CD14-positive monocyte (primary cell): ENCODE results near the gene LETM1. TPM values are rescaled to one million over a fixed set of nuclear protein-coding genes. Genes with fewer than 3 reads are reported as not detected.

ENCODE experiments used
- DNase-seq, 3 donors: peaks; one replicate each; pipeline ENCODE4 v3.0.0-alpha.2; 2011 to 2022
- H2AFZ ChIP-seq: 2 replicates; pipeline ENCODE4 v1.6.0; 2012; ENCODE audit warnings: mild to moderate bottlenecking, low read depth, low read length, inconsistent platforms; ENCODE audit not compliant: insufficient read depth, poor library complexity, severe bottlenecking
- H3K27ac ChIP-seq, 2 donors: 1 replicate in 1 of 2; 2 replicates in 1 of 2; pipeline ENCODE4 v1.5.1; 2012 to 2013; ENCODE audit warnings: low read length in 2 of 2, control low read depth in 1 of 2, inconsistent platforms in 1 of 2, low read depth in 1 of 2, mild to moderate bottlenecking in 1 of 2
- H3K27me3 ChIP-seq, 2 donors: one replicate each; pipeline versions ENCODE4 v1.6.0 to v1.6.1; 2011 to 2013; ENCODE audit warnings: low read length in 2 of 2; ENCODE audit not compliant: control insufficient read depth in 2 of 2, insufficient read depth in 2 of 2
- H3K36me3 ChIP-seq, 2 donors: replicated peaks in 1 of 2; 1 replicate in 1 of 2; 2 replicates in 1 of 2; pipeline versions ENCODE4 v1.5.1 to v1.6.1; 2012 to 2013; ENCODE audit warnings: low read length in 2 of 2, control low read depth in 1 of 2, inconsistent platforms in 1 of 2, mild to moderate bottlenecking in 1 of 2; ENCODE audit not compliant: insufficient read depth in 2 of 2, control insufficient read depth in 1 of 2
- H3K4me1 ChIP-seq, 2 donors: 1 replicate in 1 of 2; 2 replicates in 1 of 2; pipeline versions ENCODE4 v1.5.1 to v1.6.1; 2012 to 2013; ENCODE audit warnings: low read length in 2 of 2, control low read depth in 1 of 2, inconsistent platforms in 1 of 2, mild to moderate bottlenecking in 1 of 2, moderate library complexity in 1 of 2; ENCODE audit not compliant: insufficient read depth in 2 of 2, control insufficient read depth in 1 of 2
- H3K4me2 ChIP-seq: replicated peaks from 2 replicates; pipeline ENCODE3; 2012; ENCODE audit warnings: low read length, moderate library complexity, mild to moderate bottlenecking; ENCODE audit not compliant: poor library complexity, severe bottlenecking; ENCODE audit errors: extremely low read depth
- H3K4me3 ChIP-seq, 3 experiments: fragments of 200-600 bp in 1 of 3; sonication (generic) in 1 of 3; replicated peaks in 1 of 3; 1 replicate in 2 of 3; 2 replicates in 1 of 3; pipeline ENCODE4 v1.5.1; 2011 to 2013; ENCODE audit warnings: low read length in 3 of 3, mild to moderate bottlenecking in 3 of 3, control low read depth in 2 of 3, low read depth in 2 of 3, inconsistent platforms in 1 of 3, moderate library complexity in 1 of 3
- H3K79me2 ChIP-seq: 2 replicates; pipeline ENCODE4 v1.6.0; 2012; ENCODE audit warnings: mild to moderate bottlenecking, control low read depth, inconsistent platforms, low read length, moderate library complexity; ENCODE audit not compliant: insufficient read depth
- H3K9ac ChIP-seq: 2 replicates; pipeline ENCODE4 v1.6.0; 2017; ENCODE audit warnings: low read length, mild to moderate bottlenecking; ENCODE audit not compliant: insufficient read depth, poor library complexity, severe bottlenecking
- H3K9me3 ChIP-seq, 2 donors: replicated peaks in 1 of 2; 1 replicate in 1 of 2; 2 replicates in 1 of 2; pipeline versions ENCODE4 v1.5.1 to v1.6.1; 2012 to 2013; ENCODE audit warnings: low read length in 2 of 2, control low read depth in 1 of 2; ENCODE audit not compliant: control insufficient read depth in 1 of 2, insufficient read depth in 1 of 2
- H4K20me1 ChIP-seq: 2 replicates; pipeline ENCODE4 v1.6.0; 2012; ENCODE audit warnings: mild to moderate bottlenecking, low read length, control low read depth, moderate library complexity; ENCODE audit not compliant: insufficient read depth
- H3K27ac Mint-ChIP-seq, 7 donors: one replicate each; pipeline ENCODE4 v1.8.0; 2020; ENCODE audit warnings: mild to moderate bottlenecking in 7 of 7, mixed read lengths in 7 of 7, moderate library complexity in 6 of 7, inconsistent platforms in 2 of 7
- H3K27me3 Mint-ChIP-seq, 3 donors: one replicate each; pipeline ENCODE4 v1.8.0; 2021 to 2022; ENCODE audit warnings: low read depth in 3 of 3, mild to moderate bottlenecking in 3 of 3, mixed read lengths in 3 of 3, moderate library complexity in 3 of 3, inconsistent platforms in 1 of 3
- H3K36me3 Mint-ChIP-seq, 2 donors: one replicate each; pipeline ENCODE4 v1.8.0; 2020; ENCODE audit warnings: mixed read lengths in 2 of 2, inconsistent platforms in 1 of 2, mild to moderate bottlenecking in 1 of 2
- H3K4me1 Mint-ChIP-seq: one replicate; pipeline ENCODE4 v1.8.0; 2020; ENCODE audit warnings: mild to moderate bottlenecking, mixed read lengths
- H3K4me3 Mint-ChIP-seq, 2 donors: one replicate each; pipeline ENCODE4 v1.8.0; 2020; ENCODE audit warnings: mild to moderate bottlenecking in 2 of 2, mixed read lengths in 2 of 2, moderate library complexity in 1 of 2
- H3K9me3 Mint-ChIP-seq, 7 donors: one replicate each; pipeline ENCODE4 v1.8.0; 2020 to 2022; ENCODE audit warnings: mixed read lengths in 7 of 7, mild to moderate bottlenecking in 6 of 7, moderate library complexity in 6 of 7, inconsistent platforms in 2 of 7
- CTCF ChIP-seq: fragments of 200-600 bp; IDR thresholded peaks from one replicate; pipeline ENCODE4 v1.8.0; 2022; ENCODE audit warnings: antibody characterized with exemption, mild to moderate bottlenecking
- WGBS: methylation state at CpG from one replicate; pipeline ENCODE4 v1.1.5; 2013; ENCODE audit warnings: missing lambda C conversion rate; ENCODE audit not compliant: insufficient coverage; 5-methylcytosine and 5-hydroxymethylcytosine counted together
- intact Hi-C, 2 donors: fragments of 100-400 bp; cut with micrococcal nuclease; formaldehyde crosslinking; loops; one replicate each; pipeline versions ENCODE4 v1.15.0 to v1.15.1; 2023
- polyA plus RNA-seq, 3 donors: library from polyadenylated mRNA; depleted of rRNA in 1 of 3; unstranded in 2 of 3; stranded (reverse) in 1 of 3; fragments of 300-500 nt in 2 of 3; fragments of >200 nt in 1 of 3; fragmentation: Illumina TruSeq in 2 of 3; gene quantifications; 1 replicate in 2 of 3; 2 replicates in 1 of 3; pipeline ENCODE4 v1.2.3, GENCODE V29; 2012 to 2021

The LETM1 gene
- polyA plus RNA-seq, 3 donors: 6.2 to 18.6 (median 9.0) TPM

- intact Hi-C loops: no loop called here
- Mint-ChIP-seq H3K4me3 (no peak overlapping the region), H3K27me3 (peaks cover 1 to 11% (median 8%) of the 10 kb centered on the region in 3 donors), H3K9me3 (peaks cover 0 to 6% (median 0%) of the 10 kb centered on the region in 7 donors), H3K36me3 (no peaks in the 10 kb centered on the region), H3K4me1 (peaks cover 2% of the 10 kb centered on the region), H3K27ac (no peak overlapping the region)
- 94% methylated on average over 71 of the region's 71 CpGs for WGBS
- Histone ChIP-seq H3K9me3 (no peaks in the 10 kb centered on the region), H3K27me3 (no peaks in the 10 kb centered on the region), H3K4me3 (no peak overlapping the region), H2AFZ (no peak overlapping the region), H3K9ac (no peak overlapping the region), H3K4me2 (no peak overlapping the region), H4K20me1 (no peaks in the 10 kb centered on the region), H3K36me3 (no peaks in the 10 kb centered on the region), H3K27ac (no peak overlapping the region), H3K79me2 (no peaks in the 10 kb centered on the region), H3K4me1 (no peaks in the 10 kb centered on the region)
- DNase-seq: no peak
- no peak for TF ChIP-seq CTCF
Observed at GRCh38 chr4:1802720-1803522, 53.0 kb downstream of the LETM1 start.

- intact Hi-C loops: no loop called here
- Mint-ChIP-seq H3K27me3 (peaks cover 1 to 13% (median 13%) of the 10 kb centered on the region in 3 donors), H3K27ac (peak overlapping the region in 1 of 7 donors; percentile 36), H3K9me3 (peaks cover 0 to 6% (median 0%) of the 10 kb centered on the region in 7 donors), H3K36me3 (no peaks in the 10 kb centered on the region), H3K4me3 (no peak overlapping the region), H3K4me1 (peaks cover 2% of the 10 kb centered on the region)
- WGBS: 58% methylated on average over 20 of the region's 22 CpGs
- Histone ChIP-seq H3K9me3 (no peaks in the 10 kb centered on the region), H3K4me3 (no peak overlapping the region), H3K36me3 (no peaks in the 10 kb centered on the region), H4K20me1 (no peaks in the 10 kb centered on the region), H3K27ac (no peak overlapping the region), H3K79me2 (no peaks in the 10 kb centered on the region), H3K4me1 (no peaks in the 10 kb centered on the region), H3K9ac (no peak overlapping the region), H3K27me3 (peaks cover 0 to 4% of the 10 kb centered on the region in 2 donors), H3K4me2 (no peak overlapping the region), H2AFZ (no peak overlapping the region)
- TF ChIP-seq CTCF: no peak
- DNase-seq: no peak
Observed at GRCh38 chr4:1802151-1802715, 53.7 kb downstream of the LETM1 start.
